Measurements from ENCODE around the gene KRT71. TPM values are rescaled to one million over a fixed set of nuclear protein-coding genes. Genes with fewer than 3 reads are reported as not detected.

KRT71 gene
- total and polyA plus RNA-seq, 8 donors, result not detected

DNA sequence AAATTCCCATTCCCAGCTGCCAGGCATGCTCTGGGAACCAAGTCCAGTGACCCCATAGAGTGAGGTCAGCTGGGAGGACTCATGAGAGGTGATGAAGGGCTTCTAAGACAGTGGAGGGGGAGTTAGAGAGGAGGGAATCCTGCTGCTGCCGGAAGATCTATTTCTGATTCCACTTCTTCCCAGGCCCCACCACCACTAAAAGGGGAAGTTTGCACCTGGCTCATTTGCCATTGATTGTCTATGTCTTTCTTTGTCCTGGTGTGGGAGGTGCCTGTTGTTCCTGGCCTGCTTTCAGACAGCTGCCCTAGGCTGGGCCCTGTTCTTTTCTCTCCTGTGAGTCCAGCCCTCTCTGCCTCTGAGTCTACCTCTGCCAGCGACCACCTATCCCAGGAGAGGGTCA, 56.9 kb downstream of the KRT71 start:
- DNase-seq, result no peak
- WGBS, 5 donors, result 60 to 80% (median 68%) methylated on average over 2 of the region's 2 CpGs
- intact Hi-C loops (cut with DNase I; ENCODE audit: low total_unique reads), result no loop called here
- H3K4me3 ChIP-seq, result no peak overlapping the region
- H3K4me1 ChIP-seq, result peaks cover 0 to 5% (median 0%) of the 10 kb centered on the region in 4 donors
- H3K9me3 ChIP-seq, result no peaks in the 10 kb centered on the region
- TF ChIP-seq, protein P1, sequence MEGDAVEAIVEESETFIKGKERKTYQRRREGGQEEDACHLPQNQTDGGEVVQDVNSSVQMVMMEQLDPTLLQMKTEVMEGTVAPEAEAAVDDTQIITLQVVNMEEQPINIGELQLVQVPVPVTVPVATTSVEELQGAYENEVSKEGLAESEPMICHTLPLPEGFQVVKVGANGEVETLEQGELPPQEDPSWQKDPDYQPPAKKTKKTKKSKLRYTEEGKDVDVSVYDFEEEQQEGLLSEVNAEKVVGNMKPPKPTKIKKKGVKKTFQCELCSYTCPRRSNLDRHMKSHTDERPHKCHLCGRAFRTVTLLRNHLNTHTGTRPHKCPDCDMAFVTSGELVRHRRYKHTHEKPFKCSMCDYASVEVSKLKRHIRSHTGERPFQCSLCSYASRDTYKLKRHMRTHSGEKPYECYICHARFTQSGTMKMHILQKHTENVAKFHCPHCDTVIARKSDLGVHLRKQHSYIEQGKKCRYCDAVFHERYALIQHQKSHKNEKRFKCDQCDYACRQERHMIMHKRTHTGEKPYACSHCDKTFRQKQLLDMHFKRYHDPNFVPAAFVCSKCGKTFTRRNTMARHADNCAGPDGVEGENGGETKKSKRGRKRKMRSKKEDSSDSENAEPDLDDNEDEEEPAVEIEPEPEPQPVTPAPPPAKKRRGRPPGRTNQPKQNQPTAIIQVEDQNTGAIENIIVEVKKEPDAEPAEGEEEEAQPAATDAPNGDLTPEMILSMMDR (IDR thresholded peaks at IDR 0.05), result no peak
- no peak for TF ChIP-seq POLR2A (IDR thresholded peaks at IDR 0.05)
- TF ChIP-seq POLR2AphosphoS5 (IDR thresholded peaks at IDR 0.05), result no peak
- no peak for TF ChIP-seq EP300 (IDR thresholded peaks at IDR 0.05)
- H3K36me3 ChIP-seq, result no peaks in the 10 kb centered on the region
- H3K27ac ChIP-seq, result no peak overlapping the region
- peaks cover 0 to 15% (median 6%) of the 10 kb centered on the region in 3 donors for H3K27me3 ChIP-seq

DNA sequence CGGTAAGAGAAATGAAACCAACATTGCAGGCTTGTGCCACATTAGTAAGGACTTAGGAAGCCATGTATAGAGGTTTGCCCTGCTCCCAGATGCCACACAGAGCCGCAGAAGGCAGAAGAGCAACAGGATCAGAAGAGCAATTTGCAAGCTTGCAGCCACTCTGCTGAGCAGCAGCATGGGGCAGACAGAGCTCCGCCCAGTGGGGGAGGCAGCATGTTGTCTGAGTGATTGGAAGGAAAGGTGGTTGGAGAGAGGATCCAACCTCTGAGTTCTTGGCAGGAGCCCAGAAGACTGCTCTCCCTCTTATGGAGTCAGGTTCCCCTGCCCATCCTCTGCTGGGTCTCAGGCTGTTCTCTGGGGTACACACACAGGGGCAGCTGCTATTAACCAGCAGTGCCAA, 57.6 kb downstream of the KRT71 start:
- no peaks in the 10 kb centered on the region for H3K36me3 ChIP-seq
- peaks cover 0 to 5% (median 0%) of the 10 kb centered on the region in 4 donors for H3K4me1 ChIP-seq
- H3K27ac ChIP-seq, result no peak overlapping the region
- TF ChIP-seq, protein P1 (IDR thresholded peaks at IDR 0.05), result no peak
- no peak for TF ChIP-seq POLR2A (IDR thresholded peaks at IDR 0.05)
- TF ChIP-seq EP300 (IDR thresholded peaks at IDR 0.05), result no peak
- no peak for TF ChIP-seq POLR2AphosphoS5 (IDR thresholded peaks at IDR 0.05)
- H3K4me3 ChIP-seq, result no peak overlapping the region
- H3K9me3 ChIP-seq, result no peaks in the 10 kb centered on the region
- peak in 1 of 2 donors; percentile 57 for DNase-seq
- WGBS, 5 donors, result 36 to 53% (median 45%) methylated on average over 3 of the region's 3 CpGs
- intact Hi-C loops (cut with DNase I; ENCODE audit: low total_unique reads), result no loop called here
- H3K27me3 ChIP-seq, result peaks cover 0 to 15% (median 6%) of the 10 kb centered on the region in 3 donors

DNA sequence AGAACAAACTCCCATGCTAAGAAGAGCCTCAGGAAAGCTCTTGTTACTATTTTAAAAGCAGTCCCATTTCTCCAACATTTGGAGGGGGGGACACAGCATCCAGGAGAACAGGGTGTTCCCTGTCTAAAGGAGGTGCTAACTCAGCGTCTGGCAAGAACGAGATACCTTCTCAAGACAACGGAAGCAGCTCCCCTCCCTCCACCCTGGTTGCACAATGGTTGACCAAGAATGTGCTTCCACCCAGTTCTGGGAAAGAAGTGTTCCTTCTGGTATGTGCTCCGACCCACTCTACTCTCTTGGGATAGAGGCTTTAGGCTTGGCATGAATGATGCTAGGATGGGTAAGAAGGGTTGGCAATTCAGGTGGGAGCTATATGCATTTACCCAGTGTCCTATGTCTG, 58.4 kb downstream of the KRT71 start:
- 45 to 73% (median 57%) methylated on average over 2 to 4 of the region's 4 CpGs for WGBS, 5 donors
- intact Hi-C loops (cut with DNase I; ENCODE audit: low total_unique reads), result no loop called here

DNA sequence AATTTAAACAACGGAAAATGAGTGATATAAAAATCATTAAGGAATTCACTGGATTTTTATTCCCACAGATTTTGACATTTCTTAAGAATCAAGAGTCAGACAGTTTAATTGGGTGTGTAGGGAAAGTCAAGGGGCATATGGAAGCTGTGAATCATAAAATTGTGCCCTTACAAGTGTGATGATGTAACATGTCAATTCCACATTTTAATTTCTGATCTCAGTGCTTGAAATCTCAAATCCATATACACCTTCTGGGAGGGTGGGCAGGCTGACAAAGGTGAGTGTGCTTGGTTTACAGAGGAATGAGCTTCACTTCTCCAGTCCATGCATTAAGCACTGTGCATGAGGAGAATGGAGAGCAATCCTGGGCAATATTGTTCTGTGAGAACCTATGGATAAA, 58.8 kb downstream of the KRT71 start:
- 80 to 88% (median 83%) methylated on average over 1 of the region's 1 CpG for WGBS, 5 donors
- intact Hi-C loops (cut with DNase I; ENCODE audit: low total_unique reads), result no loop called here
- Histone ChIP-seq H3K36me3 (no peaks in the 10 kb centered on the region), H3K4me1 (peaks cover 0 to 5% (median 0%) of the 10 kb centered on the region in 4 donors), H3K9me3 (no peaks in the 10 kb centered on the region), H3K4me3 (no peak overlapping the region), H3K27me3 (peaks cover 0 to 15% (median 6%) of the 10 kb centered on the region in 3 donors), H3K27ac (no peak overlapping the region)
- DNase-seq, result no peak
- TF ChIP-seq EP300 (IDR thresholded peaks at IDR 0.05), result no peak
- no peak for TF ChIP-seq POLR2A (IDR thresholded peaks at IDR 0.05)
- TF ChIP-seq POLR2AphosphoS5 (IDR thresholded peaks at IDR 0.05), result no peak
- TF ChIP-seq, protein P1 (IDR thresholded peaks at IDR 0.05), result no peak

More for the DNA sequence above, 58.4 kb downstream of the KRT71 start:
- H3K9me3 ChIP-seq, result no peaks in the 10 kb centered on the region
- peaks cover 0 to 5% (median 0%) of the 10 kb centered on the region in 4 donors for H3K4me1 ChIP-seq
- no peak for DNase-seq
- TF ChIP-seq POLR2A (IDR thresholded peaks at IDR 0.05) (no peak), POLR2AphosphoS5 (IDR thresholded peaks at IDR 0.05) (no peak), EP300 (IDR thresholded peaks at IDR 0.05) (no peak)
- TF ChIP-seq, protein P1 (IDR thresholded peaks at IDR 0.05), result no peak
- H3K27me3 ChIP-seq, result peaks cover 0 to 15% (median 6%) of the 10 kb centered on the region in 3 donors
- no peak overlapping the region for H3K27ac ChIP-seq
- H3K4me3 ChIP-seq, result no peak overlapping the region
- no peaks in the 10 kb centered on the region for H3K36me3 ChIP-seq

Other genes starting within 250 kb of the KRT71 start
- not detected for gene KRT83, start 231.7 kb downstream of the KRT71 start, total RNA-seq
- not detected for gene KRT83, start 231.7 kb downstream of the KRT71 start, polyA plus RNA-seq
- not detected for gene KRT85, start 185.7 kb downstream of the KRT71 start, total RNA-seq
- gene KRT85, start 185.7 kb downstream of the KRT71 start, polyA plus RNA-seq, result not detected
- gene KRT84, start 167.5 kb downstream of the KRT71 start, total RNA-seq, result not detected
- gene KRT84, start 167.5 kb downstream of the KRT71 start, polyA plus RNA-seq, result not detected
- gene KRT82, start 146.8 kb downstream of the KRT71 start, total RNA-seq, result not detected
- gene KRT82, start 146.8 kb downstream of the KRT71 start, polyA plus RNA-seq, result not detected
- gene KRT75, start 118.8 kb downstream of the KRT71 start, total RNA-seq, result not detected
- not detected for gene KRT75, start 118.8 kb downstream of the KRT71 start, polyA plus RNA-seq
- gene KRT6B, start 101.0 kb downstream of the KRT71 start, total RNA-seq, result under 1 TPM in 1 of 5 donors, not detected in 4; 0.55 TPM
- gene KRT6B, start 101.0 kb downstream of the KRT71 start, polyA plus RNA-seq, result 1 to 10 TPM in 1 of 3 donors, under 1 TPM in 1, not detected in 1; 0.46 to 9.2 TPM
- under 1 TPM in 1 of 5 donors, not detected in 4; 0.43 TPM for gene KRT6C, start 79.3 kb downstream of the KRT71 start, total RNA-seq
- 10 to 100 TPM in 1 of 3 donors, under 1 TPM in 1, not detected in 1; 0.31 to 12.4 TPM for gene KRT6C, start 79.3 kb downstream of the KRT71 start, polyA plus RNA-seq
- gene KRT6A, start 59.9 kb downstream of the KRT71 start, total RNA-seq, result 10 to 100 TPM in 3 of 5 donors, under 1 TPM in 1, not detected in 1; 0.89 to 83.3 (median 34.3) TPM
- 100 to 1,000 TPM in 1 of 3 donors, 1 to 10 TPM in 2; 1.5 to 260 (median 9.8) TPM for gene KRT6A, start 59.9 kb downstream of the KRT71 start, polyA plus RNA-seq
- 1 to 10 TPM in 1 of 5 donors, under 1 TPM in 1, not detected in 3; 0.89 to 9.0 TPM for gene KRT5, start 32.8 kb downstream of the KRT71 start, total RNA-seq
- gene KRT5, start 32.8 kb downstream of the KRT71 start, polyA plus RNA-seq, result 1,000 to 10,000 TPM in 1 of 3 donors, 10 to 100 TPM in 1, not detected in 1; 10.2 to 2,165 TPM
- gene KRT74, start 20.7 kb upstream of the KRT71 start, total RNA-seq, result not detected
- under 1 TPM in 1 of 3 donors, not detected in 2; 0.08 TPM for gene KRT74, start 20.7 kb upstream of the KRT71 start, polyA plus RNA-seq
- not detected for gene KRT72, start 48.3 kb upstream of the KRT71 start, total RNA-seq
- not detected for gene KRT72, start 48.3 kb upstream of the KRT71 start, polyA plus RNA-seq
- gene KRT73, start 65.4 kb upstream of the KRT71 start, total RNA-seq, result not detected
- gene KRT73, start 65.4 kb upstream of the KRT71 start, polyA plus RNA-seq, result not detected
- gene KRT2, start 99.1 kb upstream of the KRT71 start, total RNA-seq, result not detected
- not detected for gene KRT2, start 99.1 kb upstream of the KRT71 start, polyA plus RNA-seq
- 10 to 100 TPM in 1 of 5 donors, 1 to 10 TPM in 1, under 1 TPM in 1, not detected in 2; 0.37 to 27.8 (median 7.6) TPM for gene KRT1, start 127.3 kb upstream of the KRT71 start, total RNA-seq
- gene KRT1, start 127.3 kb upstream of the KRT71 start, polyA plus RNA-seq, result not detected
- gene KRT77, start 150.4 kb upstream of the KRT71 start, total RNA-seq, result not detected
- gene KRT77, start 150.4 kb upstream of the KRT71 start, polyA plus RNA-seq, result under 1 TPM in 1 of 3 donors, not detected in 2; 0.03 TPM
- gene KRT76, start 224.2 kb upstream of the KRT71 start, total RNA-seq, result not detected
- gene KRT76, start 224.2 kb upstream of the KRT71 start, polyA plus RNA-seq, result not detected
- gene KRT3, start 243.0 kb upstream of the KRT71 start, total RNA-seq, result not detected
- gene KRT3, start 243.0 kb upstream of the KRT71 start, polyA plus RNA-seq, result under 1 TPM in 1 of 3 donors, not detected in 2; 0.53 TPM